HG03565 (cell line): ENCODE data around the gene CDC14A.

Experiments
- ATAC-seq: cut with Tn5 transposase; IDR thresholded peaks from one replicate; pipeline ENCODE4 v1.9.1; 2021; ENCODE audit warnings: mild to moderate bottlenecking, moderate library complexity; ENCODE audit not compliant: unreplicated experiment

The CDC14A gene

DNA sequence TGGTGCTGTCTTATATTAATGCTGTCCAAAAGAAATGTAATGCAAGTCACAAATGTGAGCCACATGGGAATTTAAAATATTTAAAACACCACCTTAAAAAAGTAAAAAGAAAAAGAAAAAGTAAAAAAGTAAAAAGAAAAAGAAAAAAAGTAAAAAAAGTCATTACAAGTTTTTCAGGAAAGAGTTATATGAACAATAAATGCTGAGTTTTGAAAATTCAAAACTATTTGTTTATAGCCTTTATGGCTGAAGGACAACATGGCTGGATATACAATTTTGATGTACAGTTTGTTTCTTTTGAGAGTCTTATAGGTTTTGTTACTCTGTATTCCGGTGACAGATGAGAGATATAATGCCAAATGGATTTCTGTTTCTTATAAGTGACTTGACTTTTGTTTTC is 214.8 kb downstream of the CDC14A start:
- no peak for ATAC-seq
